LoVo (cell line): Measurements from ENCODE around the gene HS1BP3.

Experiments used
- DNase-seq: peaks from one replicate; pipeline ENCODE4 v3.0.0-alpha.2; 2016; ENCODE audit warnings: low spot score

Gene HS1BP3

GRCh38 chr2:20629581-20630171 lies 21.2 kb downstream of the HS1BP3 start:
- no peak for DNase-seq

- DNase-seq: no peak
Observed at GRCh38 chr2:20629181-20629580, 21.7 kb downstream of the HS1BP3 start.

- DNase-seq: no peak
Observed at GRCh38 chr2:20627712-20628380, 23.1 kb downstream of the HS1BP3 start.

- DNase-seq: no peak
Observed at GRCh38 chr2:20626698-20627513, 24.0 kb downstream of the HS1BP3 start.

- no peak for DNase-seq
Observed at GRCh38 chr2:20626392-20626697, 24.6 kb downstream of the HS1BP3 start.

GRCh38 chr2:20625491-20626391 lies 25.2 kb downstream of the HS1BP3 start:
- DNase-seq: no peak

GRCh38 chr2:20624884-20625485 lies 25.9 kb downstream of the HS1BP3 start:
- DNase-seq: no peak

- DNase-seq: no peak
Observed at GRCh38 chr2:20624156-20624883, 26.6 kb downstream of the HS1BP3 start.

- DNase-seq: no peak
Observed at GRCh38 chr2:20623741-20624155, 27.1 kb downstream of the HS1BP3 start.

- DNase-seq: no peak
Observed at GRCh38 chr2:20623241-20623640, 27.7 kb downstream of the HS1BP3 start.

GRCh38 chr2:20622731-20623130 lies 28.2 kb downstream of the HS1BP3 start:
- DNase-seq: no peak

- DNase-seq: no peak
Observed at GRCh38 chr2:20622296-20622686, 28.6 kb downstream of the HS1BP3 start.

GRCh38 chr2:20621366-20622295 lies 29.3 kb downstream of the HS1BP3 start:
- no peak for DNase-seq

GRCh38 chr2:20620696-20621365 lies 30.1 kb downstream of the HS1BP3 start:
- DNase-seq: no peak

GRCh38 chr2:20620271-20620681 lies 30.6 kb downstream of the HS1BP3 start:
- DNase-seq: no peak

GRCh38 chr2:20619624-20620024 lies 31.3 kb downstream of the HS1BP3 start:
- DNase-seq: no peak

- DNase-seq: no peak
Observed at GRCh38 chr2:20618886-20619521, 31.9 kb downstream of the HS1BP3 start.

GRCh38 chr2:20618468-20618885 lies 32.4 kb downstream of the HS1BP3 start:
- DNase-seq: no peak

- DNase-seq: peak; percentile 55
Observed at GRCh38 chr2:20617892-20618467, 32.9 kb downstream of the HS1BP3 start.
